Tibial nerve (tissue), 4 donors: Measurements from ENCODE around the gene ASCC1.

Experiments used
- CTCF ChIP-seq, 5 experiments: fragments of 200-600 bp in 3 of 5; fragments of 450-650 bp in 2 of 5; sonication (generic) in 3 of 5; IDR thresholded peaks; one replicate each; pipeline ENCODE4 v1.5.1; 2016 to 2019; ENCODE audit warnings: antibody characterized with exemption in 5 of 5, mild to moderate bottlenecking in 3 of 5, moderate library complexity in 2 of 5
- EP300 ChIP-seq, 2 donors: sonication (generic); formaldehyde crosslinking; IDR thresholded peaks; one replicate each; pipeline ENCODE4 v1.6.1; 2017; ENCODE audit warnings: antibody characterized with exemption in 2 of 2, mild to moderate bottlenecking in 1 of 2
- POLR2A ChIP-seq, 2 donors: fragments of 450-650 bp; IDR thresholded peaks; one replicate each; pipeline ENCODE4 v1.6.1; 2017; ENCODE audit warnings: antibody characterized with exemption in 2 of 2, mild to moderate bottlenecking in 2 of 2, moderate library complexity in 2 of 2

GRCh38 chr10:72114706-72115450, 101.2 kb downstream of the ASCC1 start:
- TF ChIP-seq CTCF (IDR thresholded peaks at IDR 0.05) (no peak), EP300 (IDR thresholded peaks at IDR 0.05) (no peak), POLR2A (IDR thresholded peaks at IDR 0.05) (no peak)
